HCT116 (cell line): ENCODE measurements around the gene POFUT2. TPM values are rescaled to one million over a fixed set of nuclear protein-coding genes. Genes with fewer than 3 reads are reported as not detected.

Source experiments
- ATAC-seq: fragments of 200-7000 bp; cut with Tn5 transposase; 2 replicates; pipeline ENCODE4 v1.9.1; 2020; ENCODE audit warnings: mild to moderate bottlenecking, moderate library complexity
- BruUV-seq: library from RNA; stranded (reverse); fragments of 400-500 nt; replicated peaks from 2 replicates; lab custom pipeline; 2021; lab: Mats Ljungman, UMichigan
- CTCF ChIA-PET: fragments of 300-600 bp; sonication (Branson Sonifier 250); formaldehyde crosslinking; loops from one replicate; lab custom pipeline; 2021; ENCODE audit warnings: antibody characterized with exemption; lab: Charles Lee
- POLR2A ChIA-PET: fragments of 300-600, 350-600 bp; sonication (Branson Sonifier 250); formaldehyde crosslinking; loops from one replicate; lab custom pipeline; 2021; ENCODE audit warnings: antibody characterized with exemption; lab: Charles Lee
- RAD21 ChIA-PET, 2 experiments: fragments of 300-600 bp; sonication (Branson Sonifier 250); formaldehyde crosslinking; loops; one replicate each; lab custom pipeline; 2023; ENCODE audit warnings: low total read pairs in 2 of 2; ENCODE audit not compliant: uncharacterized antibody in 2 of 2, unreplicated experiment in 2 of 2, low non-redundant PET in 1 of 2; lab: Charles Lee
- DNase-seq: peaks from one replicate; pipeline ENCODE4 v3.0.0-alpha.2; 2010; ENCODE audit warnings: low read depth, low spot score
- H2AFZ ChIP-seq: fragments of 200-600 bp; shearing (Covaris generic), sonication (generic); 2 replicates; pipeline ENCODE4 v1.6.1; 2017; ENCODE audit warnings: low read depth, mixed run types, mixed read lengths, antibody characterized with exemption, low read length; ENCODE audit not compliant: poor library complexity, severe bottlenecking
- H3K27ac ChIP-seq: 2 replicates; pipeline ENCODE4 v1.5.1; 2012; ENCODE audit warnings: low read depth, low read length
- H3K27me3 ChIP-seq: fragments of 200-600 bp; sonication (generic); 2 replicates; pipeline ENCODE4 v1.6.1; 2016; ENCODE audit warnings: mixed run types, low read length, mixed read lengths; ENCODE audit not compliant: insufficient read depth
- H3K36me3 ChIP-seq, 2 experiments: fragments of 200-500 bp in 1 of 2; fragments of 200-600 bp in 1 of 2; sonication (Bioruptor generic) in 1 of 2; sonication (generic) in 1 of 2; 2 replicates each; pipeline versions ENCODE4 v1.5.1 to v1.6.1; 2014 to 2016; ENCODE audit warnings: low read length in 2 of 2, inconsistent platforms in 1 of 2, mixed read lengths in 1 of 2, mixed run types in 1 of 2; ENCODE audit not compliant: insufficient read depth in 2 of 2, control insufficient read depth in 1 of 2
- H3K4me1 ChIP-seq, 2 experiments: fragments of 200-600 bp in 1 of 2; sonication (generic) in 1 of 2; 2 replicates each; pipeline versions ENCODE4 v1.5.1 to v1.6.1; 2012 to 2017; ENCODE audit warnings: low read length in 2 of 2, inconsistent platforms in 1 of 2, mild to moderate bottlenecking in 1 of 2, mixed read lengths in 1 of 2, mixed run types in 1 of 2, moderate library complexity in 1 of 2; ENCODE audit not compliant: insufficient read depth in 2 of 2, control insufficient read depth in 1 of 2
- H3K4me2 ChIP-seq: fragments of 200-600 bp; sonication (generic); 2 replicates; pipeline ENCODE4 v1.6.1; 2017; ENCODE audit warnings: mixed run types, low read length, mixed read lengths
- H3K4me3 ChIP-seq, 2 experiments: fragments of 200-600 bp in 1 of 2; sonication (generic) in 1 of 2; replicated peaks in 1 of 2; 2 replicates each; pipeline ENCODE4 v1.5.1; 2011 to 2016; ENCODE audit warnings: low read length in 2 of 2, control low read depth in 1 of 2, low read depth in 1 of 2, mild to moderate bottlenecking in 1 of 2, mixed read lengths in 1 of 2, mixed run types in 1 of 2
- H3K79me2 ChIP-seq: fragments of 200-600 bp; sonication (generic); 2 replicates; pipeline ENCODE4 v1.6.1; 2017; ENCODE audit warnings: mild to moderate bottlenecking, mixed run types, low read length, moderate library complexity, mixed read lengths; ENCODE audit not compliant: insufficient read depth
- H3K9ac ChIP-seq: fragments of 200-600 bp; sonication (generic); 2 replicates; pipeline ENCODE4 v1.6.1; 2016; ENCODE audit warnings: low read length, mixed read lengths
- H3K9me2 ChIP-seq: fragments of 200-600 bp; sonication (generic), shearing (Covaris generic); 2 replicates; pipeline ENCODE4 v1.6.1; 2017; ENCODE audit warnings: mixed run types, mild to moderate bottlenecking, moderate library complexity; ENCODE audit not compliant: insufficient read depth
- H3K9me3 ChIP-seq, 2 experiments: fragments of 200-500 bp in 1 of 2; fragments of 200-600 bp in 1 of 2; sonication (Bioruptor generic) in 1 of 2; sonication (generic) in 1 of 2; 2 replicates each; pipeline ENCODE4 v1.6.1; 2014 to 2017; ENCODE audit warnings: low read length in 2 of 2, mixed read lengths in 2 of 2, inconsistent platforms in 1 of 2, low read depth in 1 of 2, mild to moderate bottlenecking in 1 of 2, mixed run types in 1 of 2, moderate library complexity in 1 of 2; ENCODE audit not compliant: control insufficient read depth in 1 of 2, insufficient read depth in 1 of 2
- H4K20me1 ChIP-seq: fragments of 200-600 bp; sonication (generic), shearing (Covaris generic); 2 replicates; pipeline ENCODE4 v1.6.1; 2017; ENCODE audit warnings: mixed run types, mild to moderate bottlenecking, moderate library complexity; ENCODE audit not compliant: insufficient read depth
- ATF3 ChIP-seq: IDR thresholded peaks from 2 replicates; pipeline ENCODE4 v1.6.1; 2012
- EZH2phosphoT487 ChIP-seq: fragments of 200-600 bp; IDR thresholded peaks from 2 replicates; pipeline ENCODE4 v1.6.1; 2018; ENCODE audit warnings: antibody characterized with exemption, borderline replicate concordance
- RAD21 ChIP-seq: IDR thresholded peaks from 2 replicates; pipeline ENCODE4 v1.6.1; 2012; ENCODE audit warnings: low read depth, mild to moderate bottlenecking
- REST ChIP-seq: IDR thresholded peaks from 2 replicates; pipeline ENCODE4 v1.6.1; 2012; ENCODE audit warnings: low read depth
- SIN3A ChIP-seq: IDR thresholded peaks from 2 replicates; pipeline ENCODE4 v1.6.1; 2012; ENCODE audit warnings: low read depth
- SP1 ChIP-seq: IDR thresholded peaks from 2 replicates; pipeline ENCODE4 v1.6.1; 2012; ENCODE audit warnings: low read depth
- TCF7L2 ChIP-seq: IDR thresholded peaks from 2 replicates; pipeline ENCODE4 v1.7.0; 2011; ENCODE audit warnings: borderline replicate concordance, inconsistent platforms; ENCODE audit not compliant: insufficient read depth, insufficient read length; ENCODE audit errors: extremely low read depth
- YY1 ChIP-seq: IDR thresholded peaks from 2 replicates; pipeline ENCODE4 v1.6.1; 2011; ENCODE audit warnings: low read length, low read depth, moderate library complexity, mild to moderate bottlenecking; ENCODE audit not compliant: insufficient replicate concordance; ENCODE audit errors: extremely low read depth
- ZBTB33 ChIP-seq: IDR thresholded peaks from 2 replicates; pipeline ENCODE4 v1.6.1; 2011; ENCODE audit warnings: mild to moderate bottlenecking, low read length, moderate library complexity; ENCODE audit not compliant: insufficient replicate concordance; ENCODE audit errors: extremely low read depth
- ZNF274 ChIP-seq: fragments of 200-500 bp; sonication (Bioruptor generic); IDR thresholded peaks from 2 replicates; pipeline ENCODE4 v1.6.1; 2014; ENCODE audit warnings: mild to moderate bottlenecking, low read depth, low read length, inconsistent platforms
- intact Hi-C: fragments of 100-400 bp; cut with micrococcal nuclease; formaldehyde crosslinking; loops from 2 replicates; pipeline ENCODE4 v1.10.0; 2022
- total RNA-seq: library from RNA; stranded (reverse); gene quantifications from one replicate; pipeline ENCODE4 v1.2.1, GENCODE V29; 2021; ENCODE audit not compliant: unreplicated experiment

Gene POFUT2
- total RNA-seq, 1 experiment from 2014 or later, result 20.5 TPM

GRCh38 chr21:45258466-45258865 is 29.2 kb downstream of the POFUT2 start:
- H3K27ac ChIP-seq, result no peak overlapping the region
- H3K9ac ChIP-seq, result no peak overlapping the region
- POLR2A ChIA-PET, result no interaction called here
- no TSS peak for BruUV-seq
- no peaks in the 10 kb centered on the region for H3K36me3 ChIP-seq
- no peak for TF ChIP-seq TCF7L2
- no peak for TF ChIP-seq EZH2phosphoT487
- no peak for TF ChIP-seq SIN3A
- TF ChIP-seq SP1, result no peak
- TF ChIP-seq YY1, result no peak
- no peak for TF ChIP-seq REST
- no peak for TF ChIP-seq ZNF274
- no peak for TF ChIP-seq RAD21
- no peak for TF ChIP-seq ZBTB33
- no peak for TF ChIP-seq ATF3
- H3K4me1 ChIP-seq, result peaks cover 4 to 10% of the 10 kb centered on the region in 2 experiments; a peak in 2 of 4 replicates
- H4K20me1 ChIP-seq, result no peaks in the 10 kb centered on the region
- no peak for ATAC-seq
- no peaks in the 10 kb centered on the region for H3K9me3 ChIP-seq
- no peaks in the 10 kb centered on the region for H3K9me2 ChIP-seq
- H3K4me3 ChIP-seq, result no peak overlapping the region
- H3K27me3 ChIP-seq, result no peaks in the 10 kb centered on the region
- DNase-seq, result no peak
- intact Hi-C loops, result no loop called here
- H3K4me2 ChIP-seq, result no peak overlapping the region
- RAD21 ChIA-PET, result no interaction called here
- CTCF ChIA-PET, result no interaction called here
- no peaks in the 10 kb centered on the region for H3K79me2 ChIP-seq
- H2AFZ ChIP-seq, result no peak overlapping the region
